Peyer's patch (tissue), 4 donors: ENCODE measurements around the gene MAN2A1.

Experiments
- POLR2A ChIP-seq, 2 donors: fragments of 450-650 bp; IDR thresholded peaks; one replicate each; pipeline ENCODE4 v1.5.1; 2017; ENCODE audit warnings: antibody characterized with exemption in 2 of 2, mild to moderate bottlenecking in 2 of 2, moderate library complexity in 2 of 2
- TF ChIP-seq, protein P1 (sequence below), 6 experiments: fragments of 450-650 bp in 4 of 6; fragments of 200-600 bp in 2 of 6; sonication (generic) in 1 of 6; IDR thresholded peaks; one replicate each; pipeline ENCODE4 v1.5.1; 2017 to 2019; ENCODE audit warnings: antibody characterized with exemption in 6 of 6, mild to moderate bottlenecking in 3 of 6, moderate library complexity in 1 of 6

GRCh38 chr5:109653561-109654239 lies 36.0 kb upstream of the MAN2A1 start:
- TF ChIP-seq, protein P1, sequence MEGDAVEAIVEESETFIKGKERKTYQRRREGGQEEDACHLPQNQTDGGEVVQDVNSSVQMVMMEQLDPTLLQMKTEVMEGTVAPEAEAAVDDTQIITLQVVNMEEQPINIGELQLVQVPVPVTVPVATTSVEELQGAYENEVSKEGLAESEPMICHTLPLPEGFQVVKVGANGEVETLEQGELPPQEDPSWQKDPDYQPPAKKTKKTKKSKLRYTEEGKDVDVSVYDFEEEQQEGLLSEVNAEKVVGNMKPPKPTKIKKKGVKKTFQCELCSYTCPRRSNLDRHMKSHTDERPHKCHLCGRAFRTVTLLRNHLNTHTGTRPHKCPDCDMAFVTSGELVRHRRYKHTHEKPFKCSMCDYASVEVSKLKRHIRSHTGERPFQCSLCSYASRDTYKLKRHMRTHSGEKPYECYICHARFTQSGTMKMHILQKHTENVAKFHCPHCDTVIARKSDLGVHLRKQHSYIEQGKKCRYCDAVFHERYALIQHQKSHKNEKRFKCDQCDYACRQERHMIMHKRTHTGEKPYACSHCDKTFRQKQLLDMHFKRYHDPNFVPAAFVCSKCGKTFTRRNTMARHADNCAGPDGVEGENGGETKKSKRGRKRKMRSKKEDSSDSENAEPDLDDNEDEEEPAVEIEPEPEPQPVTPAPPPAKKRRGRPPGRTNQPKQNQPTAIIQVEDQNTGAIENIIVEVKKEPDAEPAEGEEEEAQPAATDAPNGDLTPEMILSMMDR (IDR thresholded peaks at IDR 0.05) = no peak
- TF ChIP-seq POLR2A (IDR thresholded peaks at IDR 0.05) = no peak
